IMR-90 (cell line): Measurements from ENCODE around the gene SNIP1.

Source experiments
- BHLHE40 ChIP-seq: fragments of 150-350 bp; IDR thresholded peaks from 2 replicates; pipeline ENCODE4 v1.6.1; 2016; ENCODE audit warnings: mild to moderate bottlenecking, low read depth, low read length
- TF ChIP-seq, protein P1 (sequence below): conservative IDR thresholded peaks from 2 replicates; pipeline ENCODE4 v1.5.1; 2012; ENCODE audit warnings: mild to moderate bottlenecking, low read depth, low read length, improper control_type of control experiment

- TF ChIP-seq, protein P1, sequence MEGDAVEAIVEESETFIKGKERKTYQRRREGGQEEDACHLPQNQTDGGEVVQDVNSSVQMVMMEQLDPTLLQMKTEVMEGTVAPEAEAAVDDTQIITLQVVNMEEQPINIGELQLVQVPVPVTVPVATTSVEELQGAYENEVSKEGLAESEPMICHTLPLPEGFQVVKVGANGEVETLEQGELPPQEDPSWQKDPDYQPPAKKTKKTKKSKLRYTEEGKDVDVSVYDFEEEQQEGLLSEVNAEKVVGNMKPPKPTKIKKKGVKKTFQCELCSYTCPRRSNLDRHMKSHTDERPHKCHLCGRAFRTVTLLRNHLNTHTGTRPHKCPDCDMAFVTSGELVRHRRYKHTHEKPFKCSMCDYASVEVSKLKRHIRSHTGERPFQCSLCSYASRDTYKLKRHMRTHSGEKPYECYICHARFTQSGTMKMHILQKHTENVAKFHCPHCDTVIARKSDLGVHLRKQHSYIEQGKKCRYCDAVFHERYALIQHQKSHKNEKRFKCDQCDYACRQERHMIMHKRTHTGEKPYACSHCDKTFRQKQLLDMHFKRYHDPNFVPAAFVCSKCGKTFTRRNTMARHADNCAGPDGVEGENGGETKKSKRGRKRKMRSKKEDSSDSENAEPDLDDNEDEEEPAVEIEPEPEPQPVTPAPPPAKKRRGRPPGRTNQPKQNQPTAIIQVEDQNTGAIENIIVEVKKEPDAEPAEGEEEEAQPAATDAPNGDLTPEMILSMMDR = no peak
- TF ChIP-seq BHLHE40 = no peak
Measured at GRCh38 chr1:37519613-37520012, 34.5 kb downstream of the SNIP1 start.
